ENCODE results near the gene AACS. TPM values are rescaled to one million over a fixed set of nuclear protein-coding genes. Genes with fewer than 3 reads are reported as not detected.

AACS gene
- total and polyA plus RNA-seq, 2 of the 13 experiments (the other 11 are each of a cell fraction or from before 2014, with no cell fraction given) = 23.3 to 28.8 TPM

DNA sequence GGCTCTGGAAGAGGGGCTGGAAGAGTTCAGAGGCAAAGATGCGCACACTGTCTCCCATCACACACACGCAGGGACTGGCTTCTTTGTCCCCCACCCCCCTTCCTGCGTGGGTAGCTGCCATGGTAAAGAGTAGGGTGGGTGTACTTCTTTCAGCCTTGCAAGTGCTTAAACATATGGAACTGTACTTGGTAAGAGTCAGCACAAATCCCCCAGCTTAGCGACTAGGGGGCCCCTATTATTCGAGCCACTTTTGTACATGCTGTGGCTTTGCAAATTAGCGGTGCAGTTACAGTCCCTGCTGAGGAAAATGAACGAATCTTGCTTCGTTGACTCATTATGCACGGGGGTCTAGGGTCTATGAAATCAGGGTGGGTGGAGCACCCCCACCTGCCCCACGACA, 123.8 kb downstream of the AACS start (continued):
- TF ChIP-seq, protein P1, sequence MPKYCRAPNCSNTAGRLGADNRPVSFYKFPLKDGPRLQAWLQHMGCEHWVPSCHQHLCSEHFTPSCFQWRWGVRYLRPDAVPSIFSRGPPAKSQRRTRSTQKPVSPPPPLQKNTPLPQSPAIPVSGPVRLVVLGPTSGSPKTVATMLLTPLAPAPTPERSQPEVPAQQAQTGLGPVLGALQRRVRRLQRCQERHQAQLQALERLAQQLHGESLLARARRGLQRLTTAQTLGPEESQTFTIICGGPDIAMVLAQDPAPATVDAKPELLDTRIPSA (CRISPR knock-in tag; IDR thresholded peaks at IDR 0.05; ENCODE audit: borderline replicate concordance) = no peak
- TF ChIP-seq SP5 (CRISPR knock-in tag; IDR thresholded peaks at IDR 0.05; ENCODE audit: borderline replicate concordance, low read depth) = no peak
- TF ChIP-seq, protein P2, sequence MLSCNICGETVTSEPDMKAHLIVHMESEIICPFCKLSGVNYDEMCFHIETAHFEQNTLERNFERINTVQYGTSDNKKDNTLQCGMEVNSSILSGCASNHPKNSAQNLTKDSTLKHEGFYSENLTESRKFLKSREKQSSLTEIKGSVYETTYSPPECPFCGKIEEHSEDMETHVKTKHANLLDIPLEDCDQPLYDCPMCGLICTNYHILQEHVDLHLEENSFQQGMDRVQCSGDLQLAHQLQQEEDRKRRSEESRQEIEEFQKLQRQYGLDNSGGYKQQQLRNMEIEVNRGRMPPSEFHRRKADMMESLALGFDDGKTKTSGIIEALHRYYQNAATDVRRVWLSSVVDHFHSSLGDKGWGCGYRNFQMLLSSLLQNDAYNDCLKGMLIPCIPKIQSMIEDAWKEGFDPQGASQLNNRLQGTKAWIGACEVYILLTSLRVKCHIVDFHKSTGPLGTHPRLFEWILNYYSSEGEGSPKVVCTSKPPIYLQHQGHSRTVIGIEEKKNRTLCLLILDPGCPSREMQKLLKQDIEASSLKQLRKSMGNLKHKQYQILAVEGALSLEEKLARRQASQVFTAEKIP (CRISPR knock-in tag; IDR thresholded peaks at IDR 0.05; ENCODE audit: borderline replicate concordance) = no peak

DNA sequence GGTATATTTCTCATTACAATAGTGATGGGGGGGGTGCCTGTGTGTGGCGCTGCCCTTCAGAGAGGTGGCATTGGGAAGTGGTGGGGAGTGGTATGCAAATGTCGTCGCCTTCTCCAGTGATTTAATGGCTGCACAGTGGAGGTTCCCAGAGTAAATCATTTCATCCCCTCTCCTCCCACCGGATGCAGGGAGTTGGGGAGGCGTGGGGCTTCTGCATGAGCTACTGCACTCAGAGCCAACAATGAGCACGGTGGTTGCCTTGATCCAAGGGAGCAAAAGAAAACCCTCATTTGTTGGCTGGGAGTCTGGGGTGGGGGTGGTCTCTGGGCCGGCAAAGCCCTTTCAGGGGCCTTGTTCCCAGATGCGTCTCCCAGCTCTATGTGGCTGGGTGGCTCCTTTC, 124.3 kb downstream of the AACS start:
- in situ Hi-C loops (cut with HindIII; ENCODE audit: extremely low pct_ligation_motif_present, low pct_unique_long_range_greater_than_20kb) = no loop called here
- no peak overlapping the region for H3K9ac ChIP-seq (ENCODE audit: insufficient read depth, low read depth, low read length)
- TF ChIP-seq, protein P3, sequence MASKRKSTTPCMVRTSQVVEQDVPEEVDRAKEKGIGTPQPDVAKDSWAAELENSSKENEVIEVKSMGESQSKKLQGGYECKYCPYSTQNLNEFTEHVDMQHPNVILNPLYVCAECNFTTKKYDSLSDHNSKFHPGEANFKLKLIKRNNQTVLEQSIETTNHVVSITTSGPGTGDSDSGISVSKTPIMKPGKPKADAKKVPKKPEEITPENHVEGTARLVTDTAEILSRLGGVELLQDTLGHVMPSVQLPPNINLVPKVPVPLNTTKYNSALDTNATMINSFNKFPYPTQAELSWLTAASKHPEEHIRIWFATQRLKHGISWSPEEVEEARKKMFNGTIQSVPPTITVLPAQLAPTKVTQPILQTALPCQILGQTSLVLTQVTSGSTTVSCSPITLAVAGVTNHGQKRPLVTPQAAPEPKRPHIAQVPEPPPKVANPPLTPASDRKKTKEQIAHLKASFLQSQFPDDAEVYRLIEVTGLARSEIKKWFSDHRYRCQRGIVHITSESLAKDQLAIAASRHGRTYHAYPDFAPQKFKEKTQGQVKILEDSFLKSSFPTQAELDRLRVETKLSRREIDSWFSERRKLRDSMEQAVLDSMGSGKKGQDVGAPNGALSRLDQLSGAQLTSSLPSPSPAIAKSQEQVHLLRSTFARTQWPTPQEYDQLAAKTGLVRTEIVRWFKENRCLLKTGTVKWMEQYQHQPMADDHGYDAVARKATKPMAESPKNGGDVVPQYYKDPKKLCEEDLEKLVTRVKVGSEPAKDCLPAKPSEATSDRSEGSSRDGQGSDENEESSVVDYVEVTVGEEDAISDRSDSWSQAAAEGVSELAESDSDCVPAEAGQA (IDR thresholded peaks at IDR 0.05; ENCODE audit: low read depth) = no peak
- TF ChIP-seq, protein P3 (CRISPR knock-in tag; IDR thresholded peaks at IDR 0.05; ENCODE audit: borderline replicate concordance) = no peak
- no peaks in the 10 kb centered on the region for H3K4me1 ChIP-seq (ENCODE audit: insufficient read depth, low read length)
- no peak for FAIRE-seq
- intact Hi-C loops (cut with micrococcal nuclease; ENCODE audit: unreplicated experiment) = loop anchor here (10.0 kb wide), 1 partner anchor 495 kb away; no protein-coding TSS in a partner anchor
- H3K27ac ChIP-seq (ENCODE audit: extremely low read length, insufficient read depth, low read length) = no peak overlapping the region
- POLR2A ChIA-PET = no interaction called here
- H2AFZ ChIP-seq (ENCODE audit: low read length) = no peak overlapping the region
- H3K36me3 ChIP-seq (replicated peaks in 1 of 2; ENCODE audit: control insufficient read depth in 1 of 2, insufficient read depth in 2 of 2, low read length in 2 of 2) = no peaks in the 10 kb centered on the region
- H3K79me2 ChIP-seq (ENCODE audit: insufficient read depth, low read length) = no peaks in the 10 kb centered on the region
- BruUV-seq (replicated peaks) = no TSS peak
- H3K4me2 ChIP-seq (ENCODE audit: low read depth, low read length) = no peak overlapping the region
- no peak overlapping the region for H3K4me3 ChIP-seq (replicated peaks in 1 of 3; ENCODE audit: insufficient read depth in 1 of 3, low read depth in 2 of 3, low read length in 3 of 3)
- no peak for ATAC-seq
- H3K9me3 ChIP-seq (ENCODE audit: low read length) = no peaks in the 10 kb centered on the region
- peaks cover 19 to 68% of the 10 kb centered on the region in 2 experiments; a peak in 4 of 5 replicates for H3K27me3 ChIP-seq (ENCODE audit: control insufficient read depth in 1 of 2, insufficient read depth in 2 of 2, low read length in 2 of 2)
- no peak for DNase-seq (ENCODE audit: low spot score)
- CTCF ChIA-PET (ENCODE audit: low intra/inter-chr PET ratio, low total read pairs) = no interaction called here
- WGBS (ENCODE audit: low lambda C conversion rate) = 33% methylated on average over 4 of the region's 8 CpGs
- no peaks in the 10 kb centered on the region for H4K20me1 ChIP-seq (ENCODE audit: insufficient read depth, low read length)
